Astrocyte (in vitro differentiated cells and primary cell): ENCODE measurements around the gene MAP3K21. TPM values are rescaled to one million over a fixed set of nuclear protein-coding genes. Genes with fewer than 3 reads are reported as not detected.

Experiments used
- DNase-seq: peaks from one replicate; pipeline ENCODE4 v3.0.0-alpha.2; 2010; ENCODE audit warnings: low read depth
- FAIRE-seq: peaks from 2 replicates; lab custom pipeline; 2011; peaks lifted over from hg19 to GRCh38; lab: Jason Lieb, UNC
- H2AFZ ChIP-seq: 2 replicates; pipeline ENCODE4 v1.6.0; 2012; ENCODE audit warnings: low read depth, low read length, inconsistent platforms
- H3K27ac ChIP-seq: 2 replicates; pipeline ENCODE4 v1.5.1; 2011; ENCODE audit warnings: low read depth, low read length, inconsistent platforms
- H3K27me3 ChIP-seq: 2 replicates; pipeline ENCODE4 v1.6.0; 2011; ENCODE audit warnings: low read length, inconsistent platforms; ENCODE audit not compliant: insufficient read depth
- H3K36me3 ChIP-seq: 2 replicates; pipeline ENCODE4 v1.5.1; 2011; ENCODE audit warnings: low read length, inconsistent platforms; ENCODE audit not compliant: insufficient read depth
- H3K4me1 ChIP-seq: 2 replicates; pipeline ENCODE4 v1.5.1; 2011; ENCODE audit warnings: low read length, inconsistent platforms; ENCODE audit not compliant: insufficient read depth
- H3K4me2 ChIP-seq: 2 replicates; pipeline ENCODE4 v1.6.0; 2012; ENCODE audit warnings: low read length, inconsistent platforms
- H3K4me3 ChIP-seq: 2 replicates; pipeline ENCODE4 v1.5.1; 2011; ENCODE audit warnings: low read depth, mild to moderate bottlenecking, low read length, inconsistent platforms; ENCODE audit not compliant: insufficient read depth
- H3K79me2 ChIP-seq: 2 replicates; pipeline ENCODE4 v1.6.0; 2012; ENCODE audit warnings: mild to moderate bottlenecking, low read length, inconsistent platforms; ENCODE audit not compliant: insufficient read depth
- H3K9ac ChIP-seq: 2 replicates; pipeline ENCODE4 v1.6.0; 2012; ENCODE audit warnings: mild to moderate bottlenecking, low read length, inconsistent platforms
- H3K9me3 ChIP-seq: 2 replicates; pipeline ENCODE4 v1.5.1; 2012; ENCODE audit warnings: low read depth, mild to moderate bottlenecking, low read length, inconsistent platforms; ENCODE audit not compliant: insufficient read depth
- H4K20me1 ChIP-seq: 2 replicates; pipeline ENCODE4 v1.6.0; 2012; ENCODE audit warnings: low read length, inconsistent platforms; ENCODE audit not compliant: insufficient read depth
- H3K27ac Mint-ChIP-seq: one replicate; pipeline ENCODE4 v1.8.0; 2021; ENCODE audit warnings: mild to moderate bottlenecking, mixed read lengths; ENCODE audit not compliant: unreplicated experiment
- H3K27me3 Mint-ChIP-seq: one replicate; pipeline ENCODE4 v1.8.0; 2021; ENCODE audit warnings: low read depth, mixed read lengths; ENCODE audit not compliant: unreplicated experiment
- H3K36me3 Mint-ChIP-seq: one replicate; pipeline ENCODE4 v1.8.0; 2021; ENCODE audit warnings: low read depth, mixed read lengths; ENCODE audit not compliant: unreplicated experiment
- H3K4me1 Mint-ChIP-seq: one replicate; pipeline ENCODE4 v1.8.0; 2021; ENCODE audit warnings: low read depth, mixed read lengths; ENCODE audit not compliant: unreplicated experiment
- H3K4me3 Mint-ChIP-seq: one replicate; pipeline ENCODE4 v1.8.0; 2021; ENCODE audit warnings: mild to moderate bottlenecking, moderate library complexity, mixed read lengths; ENCODE audit not compliant: unreplicated experiment
- H3K9me3 Mint-ChIP-seq: one replicate; pipeline ENCODE4 v1.8.0; 2021; ENCODE audit warnings: mild to moderate bottlenecking, mixed read lengths; ENCODE audit not compliant: unreplicated experiment
- CTCF ChIP-seq: IDR thresholded peaks from 2 replicates; pipeline ENCODE4 v1.5.1; 2011; ENCODE audit warnings: low read depth, mild to moderate bottlenecking, inconsistent platforms, low read length, moderate library complexity; ENCODE audit not compliant: insufficient read depth
- EZH2 ChIP-seq: IDR thresholded peaks from 2 replicates; pipeline ENCODE4 v1.6.1; 2012; ENCODE audit warnings: mild to moderate bottlenecking, low read length, inconsistent platforms; ENCODE audit not compliant: insufficient read depth
- total RNA-seq: library from RNA; stranded (reverse); gene quantifications from 2 replicates; pipeline ENCODE4 v1.2.1, GENCODE V29; 2021

MAP3K21 gene
- total RNA-seq, 1 donor from 2014 or later: 2.5 TPM

- DNase-seq: peak; percentile 33
- Histone ChIP-seq H3K9me3 (no peaks in the 10 kb centered on the region), H3K36me3 (no peaks in the 10 kb centered on the region), H3K4me1 (no peaks in the 10 kb centered on the region), H3K4me2 (no peak overlapping the region), H3K79me2 (no peaks in the 10 kb centered on the region), H4K20me1 (no peaks in the 10 kb centered on the region), H3K27ac (no peak overlapping the region), H3K9ac (no peak overlapping the region), H3K4me3 (no peak overlapping the region), H2AFZ (no peak overlapping the region), H3K27me3 (no peaks in the 10 kb centered on the region)
- TF ChIP-seq CTCF (peak; percentile 90), EZH2 (no peak)
- no peak for FAIRE-seq
- Mint-ChIP-seq H3K36me3 (no peaks in the 10 kb centered on the region), H3K27me3 (no peaks in the 10 kb centered on the region), H3K27ac (no peak overlapping the region), H3K9me3 (no peaks in the 10 kb centered on the region), H3K4me3 (no peak overlapping the region), H3K4me1 (no peaks in the 10 kb centered on the region)
Measured at GRCh38 chr1:233394860-233395717, 67.6 kb downstream of the MAP3K21 start.

GRCh38 chr1:233395863-233396646 lies 68.5 kb downstream of the MAP3K21 start:
- H3K9me3 Mint-ChIP-seq: no peaks in the 10 kb centered on the region
- Histone ChIP-seq H3K4me1 (no peaks in the 10 kb centered on the region), H3K9me3 (no peaks in the 10 kb centered on the region), H3K4me3 (no peak overlapping the region), H3K27me3 (no peaks in the 10 kb centered on the region), H3K79me2 (no peaks in the 10 kb centered on the region), H3K27ac (no peak overlapping the region), H4K20me1 (no peaks in the 10 kb centered on the region), H2AFZ (no peak overlapping the region), H3K36me3 (no peaks in the 10 kb centered on the region), H3K9ac (no peak overlapping the region), H3K4me2 (no peak overlapping the region)
- H3K27me3 Mint-ChIP-seq: no peaks in the 10 kb centered on the region
- peak; percentile 26 for FAIRE-seq
- DNase-seq: no peak
- no peak for TF ChIP-seq CTCF
- TF ChIP-seq EZH2: no peak
- H3K4me3 Mint-ChIP-seq: no peak overlapping the region
- no peak overlapping the region for H3K27ac Mint-ChIP-seq
- no peaks in the 10 kb centered on the region for H3K36me3 Mint-ChIP-seq
- H3K4me1 Mint-ChIP-seq: no peaks in the 10 kb centered on the region
